ENCODE data around the gene CEP89. TPM values are rescaled to one million over a fixed set of nuclear protein-coding genes. Genes with fewer than 3 reads are reported as not detected.

Gene CEP89
- total RNA-seq, 1 donor from 2014 or later: 7.1 TPM

GRCh38 chr19:32875428-32875827 is 96.3 kb downstream of the CEP89 start:
- DNase-seq (ENCODE audit: low spot score in 2 of 2): no peak
- Histone ChIP-seq H3K36me3 (peaks cover 0 to 39% of the 10 kb centered on the region in 2 donors), H3K27me3 (no peaks in the 10 kb centered on the region), H3K4me3 (no peak overlapping the region), H3K9me3 (no peaks in the 10 kb centered on the region), H3K4me1 (no peaks in the 10 kb centered on the region), H3K27ac (no peak overlapping the region)
- TF ChIP-seq, protein P1, sequence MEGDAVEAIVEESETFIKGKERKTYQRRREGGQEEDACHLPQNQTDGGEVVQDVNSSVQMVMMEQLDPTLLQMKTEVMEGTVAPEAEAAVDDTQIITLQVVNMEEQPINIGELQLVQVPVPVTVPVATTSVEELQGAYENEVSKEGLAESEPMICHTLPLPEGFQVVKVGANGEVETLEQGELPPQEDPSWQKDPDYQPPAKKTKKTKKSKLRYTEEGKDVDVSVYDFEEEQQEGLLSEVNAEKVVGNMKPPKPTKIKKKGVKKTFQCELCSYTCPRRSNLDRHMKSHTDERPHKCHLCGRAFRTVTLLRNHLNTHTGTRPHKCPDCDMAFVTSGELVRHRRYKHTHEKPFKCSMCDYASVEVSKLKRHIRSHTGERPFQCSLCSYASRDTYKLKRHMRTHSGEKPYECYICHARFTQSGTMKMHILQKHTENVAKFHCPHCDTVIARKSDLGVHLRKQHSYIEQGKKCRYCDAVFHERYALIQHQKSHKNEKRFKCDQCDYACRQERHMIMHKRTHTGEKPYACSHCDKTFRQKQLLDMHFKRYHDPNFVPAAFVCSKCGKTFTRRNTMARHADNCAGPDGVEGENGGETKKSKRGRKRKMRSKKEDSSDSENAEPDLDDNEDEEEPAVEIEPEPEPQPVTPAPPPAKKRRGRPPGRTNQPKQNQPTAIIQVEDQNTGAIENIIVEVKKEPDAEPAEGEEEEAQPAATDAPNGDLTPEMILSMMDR (IDR thresholded peaks at IDR 0.05): no peak
- intact Hi-C loops (cut with DNase I): no loop called here

DNA sequence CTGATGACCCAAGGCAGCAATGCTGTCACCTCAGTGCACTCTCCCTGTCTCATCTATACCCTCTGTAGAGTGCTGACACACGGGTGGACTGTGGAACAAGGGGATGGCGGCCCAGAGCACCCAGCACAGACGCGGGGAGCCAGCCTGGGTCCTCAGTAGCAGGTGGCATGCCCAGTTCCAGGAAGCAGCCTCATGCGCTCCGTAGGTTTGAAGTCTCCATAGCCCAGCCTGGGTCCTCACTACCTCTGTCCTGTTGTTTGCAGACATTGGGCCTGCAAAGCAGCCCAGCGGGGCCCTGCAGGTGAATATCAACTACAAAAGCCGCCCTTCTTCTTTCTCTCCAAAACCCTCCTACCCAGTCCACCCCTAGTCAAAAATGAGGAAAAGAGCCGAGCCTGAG is 97.2 kb downstream of the CEP89 start:
- no peaks in the 10 kb centered on the region for H3K4me1 ChIP-seq
- H3K36me3 ChIP-seq: peaks cover 0 to 33% of the 10 kb centered on the region in 2 donors
- no peak overlapping the region for H3K4me3 ChIP-seq
- TF ChIP-seq, protein P1 (IDR thresholded peaks at IDR 0.05): no peak
- DNase-seq (ENCODE audit: low spot score in 2 of 2): no peak
- no peak overlapping the region for H3K27ac ChIP-seq
- H3K9me3 ChIP-seq: no peaks in the 10 kb centered on the region
- intact Hi-C loops (cut with DNase I): no loop called here
- H3K27me3 ChIP-seq: no peaks in the 10 kb centered on the region

DNA sequence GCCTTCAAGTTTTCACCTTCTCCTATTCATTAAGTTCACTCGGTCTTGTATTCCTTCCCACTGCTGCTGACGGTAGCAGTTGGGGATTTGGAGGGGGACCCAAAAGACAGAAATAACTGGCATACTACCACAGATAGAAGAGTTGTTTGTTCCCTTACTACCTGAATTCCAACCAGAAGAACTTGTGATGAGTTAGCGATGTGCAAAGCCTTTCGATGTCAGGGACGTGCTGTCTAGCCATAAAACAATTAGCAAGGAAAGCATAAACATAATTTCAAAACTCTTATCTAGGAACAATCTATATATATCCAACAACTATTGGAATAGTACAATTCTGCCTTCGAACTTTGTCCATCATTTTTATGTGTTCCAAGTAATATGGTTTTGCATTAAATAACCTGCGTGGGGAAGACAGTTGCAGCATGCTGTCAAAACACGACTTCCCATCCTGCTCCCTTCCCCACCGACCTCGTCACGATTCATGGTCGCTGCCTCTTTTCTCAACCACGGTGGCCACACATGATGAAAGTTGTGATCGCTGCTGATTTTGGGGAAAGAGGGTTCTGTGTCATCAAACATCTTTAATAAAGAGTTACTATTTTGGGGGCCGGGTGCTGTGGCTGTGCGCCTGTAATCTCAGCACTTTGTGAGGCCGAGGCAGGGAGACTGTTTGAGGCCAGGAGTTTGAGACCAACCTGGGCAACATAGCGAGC is 98.4 kb downstream of the CEP89 start:
- peaks cover 0 to 21% of the 10 kb centered on the region in 2 donors for H3K36me3 ChIP-seq
- TF ChIP-seq, protein P1 (IDR thresholded peaks at IDR 0.05): no peak
- H3K4me3 ChIP-seq: no peak overlapping the region
- H3K27ac ChIP-seq: no peak overlapping the region
- no peaks in the 10 kb centered on the region for H3K9me3 ChIP-seq
- H3K4me1 ChIP-seq: no peaks in the 10 kb centered on the region
- no peak for DNase-seq (ENCODE audit: low spot score in 2 of 2)
- no peaks in the 10 kb centered on the region for H3K27me3 ChIP-seq
- intact Hi-C loops (cut with DNase I): no loop called here

DNA sequence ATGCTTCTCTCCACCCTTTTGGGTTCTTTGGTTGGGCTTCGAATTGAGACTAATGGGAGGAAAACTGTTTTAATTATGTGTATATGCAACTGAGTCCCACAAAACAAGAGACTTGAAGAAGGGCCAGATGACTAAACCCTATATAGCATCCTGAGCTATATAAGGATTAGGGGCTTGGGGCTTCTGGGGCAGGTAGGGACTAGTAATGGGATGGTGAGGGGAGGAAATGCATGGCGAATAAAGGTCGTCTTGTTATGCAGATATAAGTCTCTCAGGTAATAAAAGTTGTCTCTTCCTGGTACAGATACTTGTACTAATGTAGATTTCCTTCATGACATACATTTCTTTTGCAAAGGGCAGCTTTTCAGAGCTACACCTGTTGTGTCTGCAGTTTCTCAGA is 99.4 kb downstream of the CEP89 start:
- TF ChIP-seq, protein P1 (IDR thresholded peaks at IDR 0.05): no peak
- Histone ChIP-seq H3K4me3 (no peak overlapping the region), H3K36me3 (peaks cover 0 to 13% of the 10 kb centered on the region in 2 donors), H3K9me3 (no peaks in the 10 kb centered on the region), H3K4me1 (no peaks in the 10 kb centered on the region), H3K27me3 (no peaks in the 10 kb centered on the region), H3K27ac (no peak overlapping the region)
- intact Hi-C loops (cut with DNase I): no loop called here
- DNase-seq (ENCODE audit: low spot score in 2 of 2): no peak

- H3K4me1 ChIP-seq: no peaks in the 10 kb centered on the region
- TF ChIP-seq, protein P1 (IDR thresholded peaks at IDR 0.05): no peak
- H3K4me3 ChIP-seq: no peak overlapping the region
- H3K27ac ChIP-seq: no peak overlapping the region
- H3K27me3 ChIP-seq: no peaks in the 10 kb centered on the region
- H3K36me3 ChIP-seq: peaks cover 0 to 1% of the 10 kb centered on the region in 2 donors
- no peak for DNase-seq (ENCODE audit: low spot score in 2 of 2)
- H3K9me3 ChIP-seq: no peaks in the 10 kb centered on the region
- intact Hi-C loops (cut with DNase I): no loop called here
Measured at GRCh38 chr19:32870981-32871451, 100.7 kb downstream of the CEP89 start.
